CD4-positive, alpha-beta T cell treated with Interleukin-15 for 1 hour (primary cell): Measurements from ENCODE around the gene FRG2C.
"Not testable (repeated sequence)": the region's sequence is repeated elsewhere in the genome, so short reads cannot be mapped to it uniquely, and the experiment has no call there.

Experiments used
- DNase-seq: peaks from one replicate; pipeline ENCODE4 v3.0.0-alpha.2; 2020

The FRG2C gene

GRCh38 chr3:75669348-75670297 is 5.5 kb downstream of the FRG2C start:
- not testable (repeated sequence) for DNase-seq

- DNase-seq = not testable (repeated sequence)
Observed at GRCh38 chr3:75670298-75671286, 6.5 kb downstream of the FRG2C start.

GRCh38 chr3:75671287-75672139 is 7.4 kb downstream of the FRG2C start:
- DNase-seq = not testable (repeated sequence)

- DNase-seq = not testable (repeated sequence)
Observed at GRCh38 chr3:75672140-75672775, 8.1 kb downstream of the FRG2C start.

- not testable (repeated sequence) for DNase-seq
Observed at GRCh38 chr3:75683965-75684364, 19.8 kb downstream of the FRG2C start.

- no peak for DNase-seq
Observed at GRCh38 chr3:75687323-75687722, 23.2 kb downstream of the FRG2C start.

GRCh38 chr3:75692061-75692460 is 27.9 kb downstream of the FRG2C start:
- no peak for DNase-seq
